ENCODE measurements around the gene RANBP3.

GRCh38 chr19:5899728-5900526, 78.0 kb downstream of the RANBP3 start:
- TF ChIP-seq EZH2 (IDR thresholded peaks at IDR 0.05; ENCODE audit: insufficient read depth, poor library complexity, severe bottlenecking) = no peak
- TF ChIP-seq EZH2phosphoT487 (IDR thresholded peaks at IDR 0.05; ENCODE audit: insufficient read depth, low read depth) = no peak
